Right ventricle myocardium inferior (tissue), 1 donor: ENCODE results near the gene NECTIN1. TPM values are rescaled to one million over a fixed set of nuclear protein-coding genes. Genes with fewer than 3 reads are reported as not detected.
A peak's percentile ranks its signal among the peaks of the same experiment; 100 is the strongest.

Experiments
- ATAC-seq: fragments of 200-7000 bp; cut with Tn5 transposase; one replicate; pipeline ENCODE4 v1.9.1; 2020; ENCODE audit warnings: mild to moderate bottlenecking, moderate library complexity
- DNase-seq: peaks from one replicate; pipeline ENCODE4 v3.0.0; 2021; ENCODE audit errors: missing footprints
- intact Hi-C: fragments of 100-400 bp; cut with DNase I; formaldehyde crosslinking; loops from one replicate; pipeline ENCODE4 v1.11.0; 2022
- total RNA-seq: library from RNA; stranded (reverse); fragmentation: NEBNext Ultra II Directional; extraction: Animal tissue kit (Norgen Biotek cat#: 25700); gene quantifications from one replicate; pipeline ENCODE4 v1.2.1, GENCODE V29; 2021
- donor health status: DM: no; HTN: yes; CAD: no; lungs with severe emphysema.

The NECTIN1 gene
- total RNA-seq, 1 donor from 2014 or later, result 20.0 TPM

- intact Hi-C loops, result no loop called here
These were observed 28.4 kb upstream of the NECTIN1 start for GRCh38 chr11:119757378-119757777.

GRCh38 chr11:119756169-119756865 is 27.3 kb upstream of the NECTIN1 start:
- ATAC-seq, result no peak
- intact Hi-C loops, result no loop called here
- DNase-seq, result no peak

More at GRCh38 chr11:119757378-119757777, 28.4 kb upstream of the NECTIN1 start:
- DNase-seq (no peak), ATAC-seq (no peak)

- DNase-seq (no peak), ATAC-seq (no peak)
- intact Hi-C loops, result no loop called here
These were observed 26.5 kb upstream of the NECTIN1 start for GRCh38 chr11:119755356-119756071.

- DNase-seq, result no peak
- intact Hi-C loops, result no loop called here
- no peak for ATAC-seq
These were observed 25.8 kb upstream of the NECTIN1 start for GRCh38 chr11:119754656-119755355.

- DNase-seq (no peak), ATAC-seq (no peak)
These were observed 25.2 kb upstream of the NECTIN1 start for GRCh38 chr11:119754199-119754598.

GRCh38 chr11:119752946-119753345 is 23.9 kb upstream of the NECTIN1 start:
- ATAC-seq, result no peak
- intact Hi-C loops, result no loop called here
- no peak for DNase-seq

More at GRCh38 chr11:119754199-119754598, 25.2 kb upstream of the NECTIN1 start:
- intact Hi-C loops, result no loop called here

- intact Hi-C loops, result no loop called here
- ATAC-seq (no peak), DNase-seq (no peak)
These were observed 23.4 kb upstream of the NECTIN1 start for GRCh38 chr11:119752345-119752871.

- ATAC-seq (no peak), DNase-seq (no peak)
- intact Hi-C loops, result no loop called here
These were observed 21.1 kb upstream of the NECTIN1 start for GRCh38 chr11:119750056-119750455.

- DNase-seq (no peak), ATAC-seq (no peak)
- intact Hi-C loops, result no loop called here
These were observed 20.1 kb upstream of the NECTIN1 start for GRCh38 chr11:119749006-119749565.

- DNase-seq (no peak), ATAC-seq (peak; percentile 20)
- intact Hi-C loops, result no loop called here
These were observed 19.1 kb upstream of the NECTIN1 start for GRCh38 chr11:119747868-119748660.

GRCh38 chr11:119745776-119746535 is 17.0 kb upstream of the NECTIN1 start:
- intact Hi-C loops, result no loop called here
- DNase-seq (no peak), ATAC-seq (no peak)

- no peak for ATAC-seq
- intact Hi-C loops, result no loop called here
- no peak for DNase-seq
These were observed 16.1 kb upstream of the NECTIN1 start for GRCh38 chr11:119745112-119745511.

- ATAC-seq, result no peak
- intact Hi-C loops, result no loop called here
These were observed 15.6 kb upstream of the NECTIN1 start for GRCh38 chr11:119744577-119744976.

GRCh38 chr11:119743006-119743405 is 14.0 kb upstream of the NECTIN1 start:
- DNase-seq (no peak), ATAC-seq (no peak)
- intact Hi-C loops, result no loop called here

More at GRCh38 chr11:119744577-119744976, 15.6 kb upstream of the NECTIN1 start:
- DNase-seq, result no peak

- intact Hi-C loops, result no loop called here
- ATAC-seq, result no peak
- DNase-seq, result no peak
These were observed 13.4 kb upstream of the NECTIN1 start for GRCh38 chr11:119742263-119742861.

- intact Hi-C loops, result no loop called here
- ATAC-seq, result peak; percentile 81
- no peak for DNase-seq
These were observed 12.6 kb upstream of the NECTIN1 start for GRCh38 chr11:119741369-119742262.
